ENCODE data around the gene EXOC2.

The EXOC2 gene

GRCh38 chr6:692858-693722 is at the start of gene EXOC2:
Gene EXOC2, minus strand, starts transcription at chr6:693139. Its CDS starts 55,321 bp downstream, at chr6:637818.
- Histone ChIP-seq H3K9me3 (ENCODE audit: insufficient read depth, low read depth, low read length) (no peaks in the 10 kb centered on the region), H3K9ac (ENCODE audit: low read depth, low read length) (peak within 1 kb of the TSS; percentile 87; the same call in 1 of the 2 replicates), H3K36me3 (ENCODE audit: insufficient read depth, low read depth, low read length) (peaks cover 15% of the 10 kb centered on the region; the same call in 1 of the 2 replicates), H3K4me3 (ENCODE audit: low read length) (peak within 1 kb of the TSS; percentile 99), H3K27ac (ENCODE audit: low read length) (no peak within 1 kb of the TSS), H3K27me3 (ENCODE audit: insufficient read depth, low read length) (no peaks in the 10 kb centered on the region), H3K4me1 (ENCODE audit: insufficient read depth, low read length) (peaks cover 15% of the 10 kb centered on the region; the same call in 1 of the 2 replicates)

DNA sequence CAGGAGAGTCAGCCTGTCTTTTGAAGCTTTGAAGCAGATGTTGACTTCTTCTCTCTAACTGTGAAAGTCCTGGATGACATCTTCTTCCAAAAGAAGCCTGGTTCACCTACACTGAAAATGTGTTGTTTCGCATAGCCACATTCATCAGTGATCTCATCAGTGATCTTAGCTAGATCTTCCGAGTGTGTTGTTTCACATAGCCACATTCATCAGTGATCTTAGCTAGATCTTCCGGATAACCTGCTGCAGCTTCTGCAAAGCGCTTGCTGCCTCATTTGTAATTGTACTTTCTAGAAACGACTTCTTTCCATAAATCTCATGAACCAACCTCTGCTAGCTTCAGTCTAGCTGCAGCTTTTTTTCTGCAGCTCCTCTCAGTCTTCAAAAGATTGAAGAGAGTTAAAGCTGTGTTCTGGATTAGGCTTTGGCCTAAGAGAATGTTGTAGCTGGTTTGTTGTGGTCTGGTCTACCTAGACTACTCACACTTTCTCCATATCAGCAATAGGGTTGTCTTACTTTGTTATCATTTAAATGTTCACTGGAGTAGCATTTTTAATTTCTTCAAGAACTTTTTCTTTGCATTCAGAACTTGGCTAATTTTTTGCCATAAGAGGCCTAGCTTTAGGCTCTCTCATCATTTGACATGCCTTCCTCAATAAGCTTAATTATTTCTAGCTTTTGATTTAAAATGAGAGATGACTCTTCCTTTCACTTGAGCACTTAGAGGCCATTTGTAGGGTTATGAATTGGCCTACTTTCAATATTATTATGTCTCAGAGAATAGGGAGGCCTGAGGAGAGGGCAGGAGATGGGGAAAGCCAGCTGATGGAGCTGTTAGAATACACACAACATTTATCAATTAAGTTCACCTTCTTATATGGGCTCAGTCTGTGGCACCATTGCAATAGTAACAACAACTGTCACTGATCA is 48.7 kb upstream of the EXOC2 start:
- Histone ChIP-seq H3K27me3 (ENCODE audit: insufficient read depth, low read length) (no peaks in the 10 kb centered on the region), H3K9me3 (ENCODE audit: insufficient read depth, low read depth, low read length) (no peaks in the 10 kb centered on the region), H3K36me3 (ENCODE audit: insufficient read depth, low read depth, low read length) (no peaks in the 10 kb centered on the region), H3K4me3 (ENCODE audit: low read length) (no peak overlapping the region), H3K4me1 (ENCODE audit: insufficient read depth, low read length) (no peaks in the 10 kb centered on the region), H3K27ac (ENCODE audit: low read length) (no peak overlapping the region), H3K9ac (ENCODE audit: low read depth, low read length) (no peak overlapping the region)

- Histone ChIP-seq H3K36me3 (ENCODE audit: insufficient read depth, low read depth, low read length) (no peaks in the 10 kb centered on the region), H3K9ac (ENCODE audit: low read depth, low read length) (no peak overlapping the region)
Measured at GRCh38 chr6:736657-737446, 43.9 kb upstream of the EXOC2 start.

GRCh38 chr6:733431-734219 is 40.7 kb upstream of the EXOC2 start:
- no peak overlapping the region for H3K27ac ChIP-seq (ENCODE audit: low read length)
- no peak overlapping the region for H3K9ac ChIP-seq (ENCODE audit: low read depth, low read length)
- no peaks in the 10 kb centered on the region for H3K27me3 ChIP-seq (ENCODE audit: insufficient read depth, low read length)
- H3K4me3 ChIP-seq (ENCODE audit: low read length): no peak overlapping the region
- 0 out of 2 replicates have a peak, but pooled peaks cover 5% of the 10 kb centered on the region for H3K4me1 ChIP-seq (ENCODE audit: insufficient read depth, low read length)
- H3K9me3 ChIP-seq (ENCODE audit: insufficient read depth, low read depth, low read length): no peaks in the 10 kb centered on the region
- H3K36me3 ChIP-seq (ENCODE audit: insufficient read depth, low read depth, low read length): no peaks in the 10 kb centered on the region

More at GRCh38 chr6:736657-737446, 43.9 kb upstream of the EXOC2 start:
- Histone ChIP-seq H3K27ac (ENCODE audit: low read length) (no peak overlapping the region), H3K9me3 (ENCODE audit: insufficient read depth, low read depth, low read length) (no peaks in the 10 kb centered on the region), H3K27me3 (ENCODE audit: insufficient read depth, low read length) (no peaks in the 10 kb centered on the region), H3K4me1 (ENCODE audit: insufficient read depth, low read length) (0 out of 2 replicates have a peak, but pooled peaks cover 1% of the 10 kb centered on the region), H3K4me3 (ENCODE audit: low read length) (no peak overlapping the region)

DNA sequence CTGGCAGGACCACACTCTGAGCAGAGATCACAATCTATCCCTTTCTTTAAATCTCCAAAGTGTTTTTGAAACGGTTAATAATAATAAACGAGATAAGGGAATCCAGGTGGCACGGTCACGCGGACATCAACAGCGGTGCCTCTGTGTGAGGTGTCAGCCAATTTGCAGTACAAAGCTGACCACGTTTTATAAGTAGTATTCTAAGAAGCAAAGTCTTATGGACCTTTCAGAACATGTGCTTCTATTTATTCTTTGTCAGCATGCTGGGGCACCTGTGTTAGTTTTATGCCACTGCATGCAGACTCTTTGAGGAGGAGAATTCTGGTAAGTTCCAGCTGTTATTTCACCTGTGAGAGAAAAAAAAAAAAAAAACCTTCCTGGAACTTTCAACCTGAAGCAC is 39.0 kb upstream of the EXOC2 start:
- Histone ChIP-seq H3K36me3 (ENCODE audit: insufficient read depth, low read depth, low read length) (no peaks in the 10 kb centered on the region), H3K27ac (ENCODE audit: low read length) (no peak overlapping the region), H3K4me3 (ENCODE audit: low read length) (no peak overlapping the region), H3K27me3 (ENCODE audit: insufficient read depth, low read length) (no peaks in the 10 kb centered on the region), H3K9ac (ENCODE audit: low read depth, low read length) (no peak overlapping the region), H3K9me3 (ENCODE audit: insufficient read depth, low read depth, low read length) (no peaks in the 10 kb centered on the region), H3K4me1 (ENCODE audit: insufficient read depth, low read length) (0 out of 2 replicates have a peak, but pooled peaks cover 5% of the 10 kb centered on the region)

DNA sequence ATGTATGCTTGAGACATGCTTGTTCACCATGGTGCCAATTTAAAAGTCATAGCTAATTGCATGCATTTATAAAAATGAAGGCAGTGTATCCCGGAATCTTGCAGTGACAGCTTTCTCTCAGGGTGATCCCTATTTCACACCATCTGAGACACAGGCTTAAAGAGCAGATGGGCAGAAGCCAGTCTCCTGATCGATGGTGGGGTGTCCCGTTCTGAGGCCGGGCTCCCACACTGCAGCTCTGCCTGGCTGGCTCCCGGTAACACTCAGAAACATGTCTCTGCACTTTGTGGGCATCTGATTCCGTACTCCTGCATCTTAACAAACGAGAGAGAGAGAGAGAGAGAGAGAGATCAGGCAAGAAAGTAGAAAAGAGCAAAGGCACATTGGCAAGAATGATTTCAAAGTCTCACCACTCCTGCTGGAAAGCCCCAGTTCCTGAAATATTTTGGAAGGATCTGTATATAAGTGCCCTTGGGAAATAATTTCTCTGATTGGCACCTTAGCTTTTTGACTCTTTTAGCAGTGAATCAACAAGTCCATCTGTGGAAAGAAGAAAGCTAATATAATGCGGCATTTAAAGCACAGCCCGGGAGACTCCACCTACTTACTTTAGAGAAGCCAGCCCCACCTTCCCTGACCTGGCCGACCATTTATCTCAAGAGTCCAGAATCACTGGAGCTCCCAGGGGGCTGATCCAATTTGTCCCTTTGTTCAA is 36.8 kb upstream of the EXOC2 start:
- H3K9ac ChIP-seq (ENCODE audit: low read depth, low read length): no peak overlapping the region
- H3K4me1 ChIP-seq (ENCODE audit: insufficient read depth, low read length): 0 out of 2 replicates have a peak, but pooled peaks cover 5% of the 10 kb centered on the region
- H3K9me3 ChIP-seq (ENCODE audit: insufficient read depth, low read depth, low read length): no peaks in the 10 kb centered on the region
- no peaks in the 10 kb centered on the region for H3K36me3 ChIP-seq (ENCODE audit: insufficient read depth, low read depth, low read length)
- no peak overlapping the region for H3K27ac ChIP-seq (ENCODE audit: low read length)
- H3K27me3 ChIP-seq (ENCODE audit: insufficient read depth, low read length): no peaks in the 10 kb centered on the region
- no peak overlapping the region for H3K4me3 ChIP-seq (ENCODE audit: low read length)

- no peak overlapping the region for H3K4me3 ChIP-seq (ENCODE audit: low read length)
- H3K27me3 ChIP-seq (ENCODE audit: insufficient read depth, low read length): no peaks in the 10 kb centered on the region
- no peak overlapping the region for H3K27ac ChIP-seq (ENCODE audit: low read length)
- no peaks in the 10 kb centered on the region for H3K9me3 ChIP-seq (ENCODE audit: insufficient read depth, low read depth, low read length)
- no peak overlapping the region for H3K9ac ChIP-seq (ENCODE audit: low read depth, low read length)
- 0 out of 2 replicates have a peak, but pooled peaks cover 5% of the 10 kb centered on the region for H3K4me1 ChIP-seq (ENCODE audit: insufficient read depth, low read length)
- H3K36me3 ChIP-seq (ENCODE audit: insufficient read depth, low read depth, low read length): no peaks in the 10 kb centered on the region
Measured at GRCh38 chr6:727856-728255, 34.9 kb upstream of the EXOC2 start.

- Histone ChIP-seq H3K9me3 (ENCODE audit: insufficient read depth, low read depth, low read length) (no peaks in the 10 kb centered on the region), H3K36me3 (ENCODE audit: insufficient read depth, low read depth, low read length) (no peaks in the 10 kb centered on the region), H3K9ac (ENCODE audit: low read depth, low read length) (no peak overlapping the region), H3K4me1 (ENCODE audit: insufficient read depth, low read length) (no peaks in the 10 kb centered on the region), H3K27me3 (ENCODE audit: insufficient read depth, low read length) (no peaks in the 10 kb centered on the region), H3K27ac (ENCODE audit: low read length) (no peak overlapping the region), H3K4me3 (ENCODE audit: low read length) (no peak overlapping the region)
Measured at GRCh38 chr6:723540-723939, 30.6 kb upstream of the EXOC2 start.

GRCh38 chr6:722608-723007 is 29.7 kb upstream of the EXOC2 start:
- Histone ChIP-seq H3K27me3 (ENCODE audit: insufficient read depth, low read length) (no peaks in the 10 kb centered on the region), H3K36me3 (ENCODE audit: insufficient read depth, low read depth, low read length) (no peaks in the 10 kb centered on the region), H3K9ac (ENCODE audit: low read depth, low read length) (no peak overlapping the region), H3K4me1 (ENCODE audit: insufficient read depth, low read length) (no peaks in the 10 kb centered on the region), H3K9me3 (ENCODE audit: insufficient read depth, low read depth, low read length) (no peaks in the 10 kb centered on the region), H3K27ac (ENCODE audit: low read length) (no peak overlapping the region), H3K4me3 (ENCODE audit: low read length) (no peak overlapping the region)

DNA sequence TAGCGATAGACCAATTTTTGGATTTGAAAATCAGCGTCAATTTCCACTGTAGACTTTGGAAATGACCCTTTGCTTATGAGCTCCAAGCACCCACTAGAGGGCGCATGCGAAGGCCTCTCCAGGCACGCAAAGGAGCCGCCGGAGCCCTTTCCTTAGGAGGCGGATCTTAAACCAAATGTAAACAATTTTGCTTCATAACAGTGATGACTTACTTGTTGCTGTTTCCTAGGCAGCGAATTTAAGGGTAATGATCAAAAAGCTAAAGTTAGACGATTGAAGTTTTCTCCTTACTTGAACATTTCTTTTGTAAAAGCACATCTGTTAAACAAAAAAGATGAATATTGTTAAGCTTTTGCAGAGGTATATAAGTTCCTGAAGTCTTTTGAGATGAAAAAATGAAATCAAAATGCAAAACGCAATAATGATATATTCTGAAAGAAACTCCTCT is 29.2 kb upstream of the EXOC2 start:
- no peaks in the 10 kb centered on the region for H3K4me1 ChIP-seq (ENCODE audit: insufficient read depth, low read length)
- no peak overlapping the region for H3K27ac ChIP-seq (ENCODE audit: low read length)
- no peaks in the 10 kb centered on the region for H3K36me3 ChIP-seq (ENCODE audit: insufficient read depth, low read depth, low read length)
- H3K9me3 ChIP-seq (ENCODE audit: insufficient read depth, low read depth, low read length): no peaks in the 10 kb centered on the region
- H3K9ac ChIP-seq (ENCODE audit: low read depth, low read length): no peak overlapping the region
- no peaks in the 10 kb centered on the region for H3K27me3 ChIP-seq (ENCODE audit: insufficient read depth, low read length)
- H3K4me3 ChIP-seq (ENCODE audit: low read length): no peak overlapping the region

Measured in iPS-20b (cell line).